Calu3 (cell line): ENCODE measurements around the gene SLC1A5. TPM values are rescaled to one million over a fixed set of nuclear protein-coding genes. Genes with fewer than 3 reads are reported as not detected.
A peak's percentile ranks its signal among the peaks of the same experiment; 100 is the strongest.

Experiments
- BruUV-seq: library from RNA; stranded (reverse); fragments of 400-500 nt; replicated peaks from 2 replicates; lab custom pipeline; 2021; lab: Mats Ljungman, UMichigan
- CTCF ChIA-PET: fragments of 300-600 bp; sonication (Branson Sonifier 250); formaldehyde crosslinking; loops from one replicate; lab custom pipeline; 2022; ENCODE audit warnings: antibody characterized with exemption; lab: Charles Lee
- DNase-seq: peaks from one replicate; pipeline ENCODE4 v3.0.0; 2022
- H3K27ac Mint-ChIP-seq: one replicate; pipeline ENCODE4 v1.8.0; 2022; ENCODE audit warnings: mixed read lengths; ENCODE audit not compliant: unreplicated experiment
- H3K27me3 Mint-ChIP-seq: one replicate; pipeline ENCODE4 v1.8.0; 2022; ENCODE audit warnings: mixed read lengths; ENCODE audit not compliant: unreplicated experiment
- H3K36me3 Mint-ChIP-seq: one replicate; pipeline ENCODE4 v1.8.0; 2022; ENCODE audit warnings: mild to moderate bottlenecking, moderate library complexity, mixed read lengths; ENCODE audit not compliant: insufficient read depth, unreplicated experiment
- H3K4me1 Mint-ChIP-seq: one replicate; pipeline ENCODE4 v1.8.0; 2022; ENCODE audit warnings: mild to moderate bottlenecking, low read depth, mixed read lengths; ENCODE audit not compliant: unreplicated experiment
- H3K4me3 Mint-ChIP-seq: one replicate; pipeline ENCODE4 v1.8.0; 2022; ENCODE audit warnings: mild to moderate bottlenecking, low read depth, moderate library complexity, mixed read lengths; ENCODE audit not compliant: unreplicated experiment
- H3K9me3 Mint-ChIP-seq: one replicate; pipeline ENCODE4 v1.8.0; 2022; ENCODE audit warnings: low read depth, mixed read lengths; ENCODE audit not compliant: unreplicated experiment
- intact Hi-C: fragments of 100-400 bp; cut with micrococcal nuclease; formaldehyde crosslinking; loops from one replicate; pipeline ENCODE4 v1.10.0; 2022; ENCODE audit not compliant: unreplicated experiment
- total RNA-seq: library from RNA; stranded (reverse); gene quantifications from 2 replicates; pipeline ENCODE4 v1.2.3, GENCODE V29; 2022
- TF ChIP-seq, protein P1 (sequence below): fragments of 200-600 bp; IDR thresholded peaks from one replicate; pipeline ENCODE4 v1.8.0; 2022; ENCODE audit warnings: antibody characterized with exemption; ENCODE audit not compliant: unreplicated experiment

The SLC1A5 gene
- total RNA-seq, 1 experiment from 2014 or later, result 250 TPM

- Mint-ChIP-seq H3K27me3 (peaks cover 13% of the 10 kb centered on the region), H3K36me3 (no peaks in the 10 kb centered on the region), H3K9me3 (no peaks in the 10 kb centered on the region), H3K4me3 (no peak overlapping the region), H3K4me1 (peaks cover 15% of the 10 kb centered on the region), H3K27ac (no peak overlapping the region)
- CTCF ChIA-PET, result interaction anchor here (0.6 kb wide), 1 partner anchor 63 kb away, joined by 4 read pairs; no protein-coding TSS in a partner anchor
- no TSS peak for BruUV-seq
- DNase-seq, result no peak
- intact Hi-C loops, result no loop called here
- TF ChIP-seq, protein P1, sequence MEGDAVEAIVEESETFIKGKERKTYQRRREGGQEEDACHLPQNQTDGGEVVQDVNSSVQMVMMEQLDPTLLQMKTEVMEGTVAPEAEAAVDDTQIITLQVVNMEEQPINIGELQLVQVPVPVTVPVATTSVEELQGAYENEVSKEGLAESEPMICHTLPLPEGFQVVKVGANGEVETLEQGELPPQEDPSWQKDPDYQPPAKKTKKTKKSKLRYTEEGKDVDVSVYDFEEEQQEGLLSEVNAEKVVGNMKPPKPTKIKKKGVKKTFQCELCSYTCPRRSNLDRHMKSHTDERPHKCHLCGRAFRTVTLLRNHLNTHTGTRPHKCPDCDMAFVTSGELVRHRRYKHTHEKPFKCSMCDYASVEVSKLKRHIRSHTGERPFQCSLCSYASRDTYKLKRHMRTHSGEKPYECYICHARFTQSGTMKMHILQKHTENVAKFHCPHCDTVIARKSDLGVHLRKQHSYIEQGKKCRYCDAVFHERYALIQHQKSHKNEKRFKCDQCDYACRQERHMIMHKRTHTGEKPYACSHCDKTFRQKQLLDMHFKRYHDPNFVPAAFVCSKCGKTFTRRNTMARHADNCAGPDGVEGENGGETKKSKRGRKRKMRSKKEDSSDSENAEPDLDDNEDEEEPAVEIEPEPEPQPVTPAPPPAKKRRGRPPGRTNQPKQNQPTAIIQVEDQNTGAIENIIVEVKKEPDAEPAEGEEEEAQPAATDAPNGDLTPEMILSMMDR, result no peak
Observed at GRCh38 chr19:46815833-46816627, 27.6 kb upstream of the SLC1A5 start.

- CTCF ChIA-PET, result interaction anchor here (0.5 to 0.6 kb wide), 2 partner anchors 48 to 56 kb away, joined by 3 read pairs; no protein-coding TSS in a partner anchor
- H3K9me3 Mint-ChIP-seq, result no peaks in the 10 kb centered on the region
Observed at GRCh38 chr19:46813839-46814358, 25.5 kb upstream of the SLC1A5 start.

GRCh38 chr19:46812977-46813838, 24.8 kb upstream of the SLC1A5 start:
- no TSS peak for BruUV-seq
- peaks cover 15% of the 10 kb centered on the region for H3K4me1 Mint-ChIP-seq
- no peaks in the 10 kb centered on the region for H3K36me3 Mint-ChIP-seq
- intact Hi-C loops, result no loop called here
- peaks cover 13% of the 10 kb centered on the region for H3K27me3 Mint-ChIP-seq
- DNase-seq, result no peak
- H3K9me3 Mint-ChIP-seq, result no peaks in the 10 kb centered on the region
- TF ChIP-seq, protein P1, result no peak
- H3K4me3 Mint-ChIP-seq, result no peak overlapping the region
- CTCF ChIA-PET, result no interaction called here
- H3K27ac Mint-ChIP-seq, result no peak overlapping the region

More at GRCh38 chr19:46813839-46814358, 25.5 kb upstream of the SLC1A5 start:
- TF ChIP-seq, protein P1, result no peak
- H3K27ac Mint-ChIP-seq, result no peak overlapping the region
- intact Hi-C loops, result no loop called here
- BruUV-seq, result no TSS peak
- peaks cover 15% of the 10 kb centered on the region for H3K4me1 Mint-ChIP-seq
- H3K4me3 Mint-ChIP-seq, result no peak overlapping the region
- peaks cover 13% of the 10 kb centered on the region for H3K27me3 Mint-ChIP-seq
- peak; percentile 68 for DNase-seq
- no peaks in the 10 kb centered on the region for H3K36me3 Mint-ChIP-seq

GRCh38 chr19:46809534-46810272, 21.3 kb upstream of the SLC1A5 start:
- Mint-ChIP-seq H3K4me1 (peaks cover 15% of the 10 kb centered on the region), H3K9me3 (no peaks in the 10 kb centered on the region), H3K27ac (no peak overlapping the region), H3K27me3 (peaks cover 13% of the 10 kb centered on the region), H3K4me3 (no peak overlapping the region), H3K36me3 (no peaks in the 10 kb centered on the region)
- DNase-seq, result no peak
- intact Hi-C loops, result no loop called here
- TF ChIP-seq, protein P1, result no peak
- no TSS peak for BruUV-seq
- CTCF ChIA-PET, result no interaction called here
